ENCODE results near the gene GNA14. TPM values are rescaled to one million over a fixed set of nuclear protein-coding genes. Genes with fewer than 3 reads are reported as not detected.
A peak's percentile ranks its signal among the peaks of the same experiment; 100 is the strongest.

GNA14 gene
- total RNA-seq, 1 donor, result 6.5 TPM

DNA sequence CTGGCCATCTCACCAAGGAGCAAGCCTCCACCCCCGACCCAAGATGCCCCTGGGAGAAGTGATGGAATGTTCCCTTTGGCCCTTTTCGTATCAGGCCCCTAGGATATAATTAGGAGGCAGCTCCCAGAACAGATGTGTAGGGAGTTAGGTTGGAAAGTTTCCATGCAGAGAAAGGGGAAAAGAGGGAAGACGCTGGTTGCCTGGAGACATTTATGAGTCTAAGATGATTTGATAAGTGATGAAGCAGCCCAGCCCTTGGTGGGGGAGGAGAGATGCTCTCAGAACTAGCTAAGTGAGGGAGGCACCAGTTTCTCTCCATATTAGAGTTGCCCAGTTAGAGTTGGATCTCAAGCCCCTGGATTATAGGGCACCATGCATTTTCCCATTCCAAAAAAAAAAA is 137.5 kb downstream of the GNA14 start:
- DNase-seq (ENCODE audit: low read depth), result no peak
- no peak overlapping the region for H3K4me3 ChIP-seq (ENCODE audit: low read depth, low read length)
- no peak for TF ChIP-seq CTCF (IDR thresholded peaks at IDR 0.05; ENCODE audit: insufficient read depth, low read depth, low read length)

GRCh38 chr9:77508396-77508795 is 139.7 kb downstream of the GNA14 start:
- no peak for TF ChIP-seq CTCF (IDR thresholded peaks at IDR 0.05; ENCODE audit: insufficient read depth, low read depth, low read length)
- no peak for DNase-seq (ENCODE audit: low read depth)
- H3K4me3 ChIP-seq (ENCODE audit: low read depth, low read length), result no peak overlapping the region

- no peak for TF ChIP-seq CTCF (IDR thresholded peaks at IDR 0.05; ENCODE audit: insufficient read depth, low read depth, low read length)
- H3K4me3 ChIP-seq (ENCODE audit: low read depth, low read length), result no peak overlapping the region
- peak; percentile 55 for DNase-seq (ENCODE audit: low read depth)
These were observed 140.7 kb downstream of the GNA14 start for GRCh38 chr9:77507212-77507961.

GRCh38 chr9:77505232-77505631 is 142.9 kb downstream of the GNA14 start:
- no peak overlapping the region for H3K4me3 ChIP-seq (ENCODE audit: low read depth, low read length)
- no peak for TF ChIP-seq CTCF (IDR thresholded peaks at IDR 0.05; ENCODE audit: insufficient read depth, low read depth, low read length)
- no peak for DNase-seq (ENCODE audit: low read depth)

DNA sequence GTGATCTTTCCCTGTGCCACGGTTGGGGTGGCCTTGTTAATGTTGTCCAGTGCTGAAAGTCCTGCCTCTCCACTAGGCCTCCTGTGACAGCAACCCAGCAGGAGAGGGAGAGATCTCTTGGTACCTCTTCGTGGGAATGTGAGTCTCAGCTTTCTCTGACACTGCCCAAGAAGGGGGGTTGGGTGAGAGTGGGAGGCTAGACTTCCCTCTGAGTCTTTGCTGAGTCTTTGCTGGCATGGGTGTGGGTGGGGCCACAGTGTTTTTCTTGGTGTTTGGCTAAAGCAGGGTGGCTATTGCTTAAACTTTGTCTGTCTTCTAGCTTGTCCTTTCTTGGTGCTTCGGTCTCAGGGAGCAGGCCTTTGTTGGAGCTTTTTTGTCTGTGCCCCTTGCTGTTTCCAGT is 145.6 kb downstream of the GNA14 start:
- H3K4me3 ChIP-seq (ENCODE audit: low read depth, low read length), result no peak overlapping the region
- no peak for TF ChIP-seq CTCF (IDR thresholded peaks at IDR 0.05; ENCODE audit: insufficient read depth, low read depth, low read length)
- no peak for DNase-seq (ENCODE audit: low read depth)

DNA sequence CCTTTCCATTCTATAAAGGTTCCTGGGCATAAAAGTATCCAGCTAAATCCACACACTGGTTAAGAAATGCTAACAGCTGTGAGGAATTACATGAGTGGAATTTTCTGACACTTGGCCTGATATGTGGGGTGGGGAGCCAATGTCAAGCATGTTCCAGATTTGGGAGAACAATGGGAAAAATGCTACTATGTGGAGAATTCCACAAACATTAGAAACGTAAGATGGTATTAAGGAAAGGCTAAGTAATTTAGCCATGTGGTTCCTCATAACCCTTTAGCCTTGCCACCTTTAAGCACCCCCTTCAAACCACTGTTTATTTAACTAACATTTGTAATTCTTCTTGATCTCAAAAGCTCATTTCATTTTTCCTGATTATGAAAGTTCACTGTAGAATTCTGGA is 149.2 kb downstream of the GNA14 start:
- no peak overlapping the region for H3K4me3 ChIP-seq (ENCODE audit: low read depth, low read length)
- no peak for DNase-seq (ENCODE audit: low read depth)
- TF ChIP-seq CTCF (IDR thresholded peaks at IDR 0.05; ENCODE audit: insufficient read depth, low read depth, low read length), result no peak

Measured in fibroblast of villous mesenchyme (primary cell).